HepG2 (cell line): Measurements from ENCODE around the gene FAM217B. TPM values are rescaled to one million over a fixed set of nuclear protein-coding genes. Genes with fewer than 3 reads are reported as not detected.

Source experiments
- ATAC-seq: fragments of 200-7000 bp; cut with Tn5 transposase; 3 replicates; pipeline ENCODE4 v1.9.1; 2020; ENCODE audit warnings: mild to moderate bottlenecking, moderate library complexity
- BruUV-seq: library from RNA; stranded (reverse); fragments of 400-500 nt; replicated peaks from 2 replicates; lab custom pipeline; 2021; lab: Mats Ljungman, UMichigan
- CTCF ChIA-PET: fragments of 300-600 bp; formaldehyde crosslinking; extraction: SDS; loops from one replicate; lab custom pipeline; 2021; ENCODE audit warnings: low total read pairs, inconsistent platforms, low intra/inter-chr PET ratio; lab: Yijun Ruan, JAX
- POLR2A ChIA-PET: fragments of 350-600 bp; sonication (Branson Sonifier 250); formaldehyde crosslinking; loops from one replicate; lab custom pipeline; 2020; ENCODE audit warnings: antibody characterized with exemption, inconsistent platforms; lab: Yijun Ruan, JAX
- DNase-seq: peaks from one replicate; pipeline ENCODE4 v3.0.0-alpha.2; 2015; ENCODE audit warnings: low spot score
- FAIRE-seq: peaks from 3 replicates; lab custom pipeline; 2011; peaks lifted over from hg19 to GRCh38; lab: Jason Lieb, UNC
- H2AFZ ChIP-seq: one replicate; pipeline ENCODE4 v1.6.1; 2011; ENCODE audit warnings: low read length, inconsistent platforms
- H3K27ac ChIP-seq: fragments of 300-600 bp; 3 replicates; pipeline ENCODE4 v1.8.0; 2011; ENCODE audit warnings: mixed run types, mild to moderate bottlenecking, mixed read lengths, low read length, inconsistent platforms; ENCODE audit not compliant: insufficient read depth; ENCODE audit errors: extremely low read length
- H3K27me3 ChIP-seq, 2 experiments: fragments of 200-600 bp in 1 of 2; 2 replicates in 1 of 2; 3 replicates in 1 of 2; pipeline versions ENCODE4 v1.6.0 to v1.8.0; 2011; ENCODE audit warnings: low read length in 2 of 2, mild to moderate bottlenecking in 2 of 2, moderate library complexity in 2 of 2, inconsistent platforms in 1 of 2; ENCODE audit not compliant: insufficient read depth in 2 of 2, control insufficient read depth in 1 of 2
- H3K36me3 ChIP-seq, 2 experiments: fragments of 200-600 bp in 1 of 2; replicated peaks in 1 of 2; 2 replicates in 1 of 2; 3 replicates in 1 of 2; pipeline versions ENCODE4 v1.5.1 to v1.8.0; 2011; ENCODE audit warnings: low read length in 2 of 2, inconsistent platforms in 1 of 2; ENCODE audit not compliant: insufficient read depth in 2 of 2, control insufficient read depth in 1 of 2
- H3K4me1 ChIP-seq: 2 replicates; pipeline ENCODE4 v1.5.1; 2012; ENCODE audit warnings: low read length, inconsistent platforms; ENCODE audit not compliant: insufficient read depth
- H3K4me2 ChIP-seq: 2 replicates; pipeline ENCODE4 v1.6.0; 2011; ENCODE audit warnings: low read depth, low read length, inconsistent platforms
- H3K4me3 ChIP-seq, 3 experiments: fragments of 200-600 bp in 1 of 3; sonication (generic), shearing (Covaris generic) in 1 of 3; replicated peaks in 1 of 3; 2 replicates each; pipeline ENCODE4 v1.5.1; 2011 to 2016; ENCODE audit warnings: low read length in 3 of 3, inconsistent platforms in 2 of 3, low read depth in 2 of 3, mild to moderate bottlenecking in 2 of 3, control low read depth in 1 of 3, mixed read lengths in 1 of 3; ENCODE audit not compliant: insufficient read depth in 1 of 3
- H3K79me2 ChIP-seq: one replicate; pipeline ENCODE4 v1.6.1; 2011; ENCODE audit warnings: low read length, inconsistent platforms; ENCODE audit not compliant: insufficient read depth
- H3K9ac ChIP-seq: 2 replicates; pipeline ENCODE4 v1.6.0; 2011; ENCODE audit warnings: mild to moderate bottlenecking, low read depth, low read length, inconsistent platforms; ENCODE audit not compliant: insufficient read depth
- H3K9me3 ChIP-seq: 2 replicates; pipeline ENCODE4 v1.5.1; 2012; ENCODE audit warnings: mild to moderate bottlenecking, low read length
- H4K20me1 ChIP-seq: 2 replicates; pipeline ENCODE4 v1.6.0; 2011; ENCODE audit warnings: inconsistent platforms, mild to moderate bottlenecking, low read length, moderate library complexity; ENCODE audit not compliant: insufficient read depth
- PRMT3 ChIP-seq: sonication (generic); formaldehyde crosslinking; IDR thresholded peaks from 2 replicates; pipeline ENCODE4 v1.8.1; 2022; ENCODE audit warnings: low read depth, mild to moderate bottlenecking, moderate library complexity, missing genetic modification reagents, borderline replicate concordance
- RBFOX2 ChIP-seq: fragments of 200-400 bp; formaldehyde crosslinking; IDR thresholded peaks from 2 replicates; pipeline ENCODE4 v1.6.1; 2017; ENCODE audit warnings: low read depth, mild to moderate bottlenecking, low read length
- SMARCC2 ChIP-seq: fragments of 450-650 bp; IDR thresholded peaks from 2 replicates; pipeline ENCODE4 v1.6.1; 2017; ENCODE audit warnings: antibody characterized with exemption, mild to moderate bottlenecking
- TP53 ChIP-seq: sonication (generic); formaldehyde crosslinking; conservative IDR thresholded peaks from 2 replicates; pipeline ENCODE4 v1.4.0; 2020; ENCODE audit warnings: missing genetic modification reagents
- ZFX ChIP-seq: sonication (generic); formaldehyde crosslinking; IDR thresholded peaks from 2 replicates; pipeline ENCODE4 v1.4.0; 2020; ENCODE audit warnings: mild to moderate bottlenecking, low read depth, missing genetic modification reagents, moderate library complexity
- ZNF337 ChIP-seq: sonication (generic); formaldehyde crosslinking; IDR thresholded peaks from 2 replicates; pipeline ENCODE4 v1.5.1; 2020; ENCODE audit warnings: missing genetic modification reagents, low read depth, mild to moderate bottlenecking, borderline replicate concordance
- ZNF550 ChIP-seq: sonication (generic); formaldehyde crosslinking; IDR thresholded peaks from 2 replicates; pipeline ENCODE4 v1.4.0; 2020; ENCODE audit warnings: mild to moderate bottlenecking, missing genetic modification reagents, borderline replicate concordance
- ZNF607 ChIP-seq: sonication (generic); formaldehyde crosslinking; IDR thresholded peaks from 2 replicates; pipeline ENCODE4 v1.5.1; 2020; ENCODE audit warnings: missing genetic modification reagents, mild to moderate bottlenecking, borderline replicate concordance
- WGBS: methylation state at CpG from one replicate; pipeline ENCODE4 v1.1.6; 2017; ENCODE audit warnings: low lambda C conversion rate; 5-methylcytosine and 5-hydroxymethylcytosine counted together
- in situ Hi-C: cut with HindIII; loops from 2 replicates; pipeline ENCODE4 v1.10.0; 2017; ENCODE audit warnings: low pct_unique_long_range_greater_than_20kb; ENCODE audit not compliant: extremely low pct_ligation_motif_present
- intact Hi-C: fragments of 100-400 bp; cut with micrococcal nuclease; formaldehyde crosslinking; loops from one replicate; pipeline ENCODE4 v1.10.0; 2022; ENCODE audit not compliant: unreplicated experiment
- polyA plus RNA-seq, 8 experiments: library from polyadenylated mRNA; depleted of rRNA in 3 of 8; stranded (reverse) in 7 of 8; unstranded in 1 of 8; fragments of >200 nt; fragmentation: Illumina TruSeq in 4 of 8; extraction: Trizol in 4 of 8; gene quantifications; 2 replicates each; pipeline versions ENCODE4 v1.2.1 to v1.2.3, GENCODE V29; 2011 to 2016; ENCODE audit warnings: low read depth in 4 of 8, missing spikeins in 1 of 8, mixed read lengths in 1 of 8; ENCODE audit not compliant: insufficient read depth in 1 of 8
- total RNA-seq, 5 experiments: library from RNA; depleted of rRNA; stranded (reverse); fragments of >200 nt; fragmentation: Illumina TruSeq; extraction: Trizol; gene quantifications; 2 replicates each; pipeline ENCODE4 v1.2.3, GENCODE V29; 2016; ENCODE audit warnings: low read depth in 1 of 5
- TF ChIP-seq, protein P1 (sequence below): sonication (generic); formaldehyde crosslinking; IDR thresholded peaks from 2 replicates; pipeline ENCODE4 v1.5.1; 2020; ENCODE audit warnings: mild to moderate bottlenecking, missing genetic modification reagents
- TF ChIP-seq, protein P2 (sequence below): sonication (generic); formaldehyde crosslinking; IDR thresholded peaks from 2 replicates; pipeline ENCODE4 v1.8.1; 2023; ENCODE audit warnings: mild to moderate bottlenecking, inconsistent platforms, moderate library complexity, missing genetic modification reagents, borderline replicate concordance
- TF ChIP-seq, protein P3 (sequence below): IDR thresholded peaks from 2 replicates; pipeline ENCODE4 v1.6.1; 2016; ENCODE audit warnings: missing genetic modification reagents, missing compliant biosample characterization

The FAM217B gene
- total and polyA plus RNA-seq, 2 of the 13 experiments (the other 11 are each of a cell fraction or from before 2014, with no cell fraction given) = 11.1 to 14.3 TPM

DNA sequence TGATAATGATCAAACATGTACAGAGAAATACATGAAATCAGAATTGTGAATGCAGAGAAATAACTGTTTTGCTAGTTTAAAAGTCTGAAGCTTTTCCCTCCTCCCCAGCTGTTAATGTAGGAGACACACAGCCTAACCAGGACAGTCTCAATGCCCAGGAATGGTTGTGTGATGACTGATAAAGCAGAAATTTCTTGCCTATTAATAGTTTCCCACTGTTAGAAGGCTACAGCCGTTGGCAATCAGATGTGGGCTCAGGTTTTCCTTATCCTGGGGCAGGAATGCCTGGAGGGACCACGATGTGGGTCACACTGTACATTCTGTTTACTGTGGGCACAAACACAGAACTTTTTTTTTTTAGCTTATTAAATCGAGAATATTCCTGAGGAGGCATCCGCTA, 2.0 kb upstream of the FAM217B start:
- POLR2A ChIA-PET = no interaction called here
- BruUV-seq = TSS peak; percentile 54
- CTCF ChIA-PET = no interaction called here
- Histone ChIP-seq H3K27me3 (no peaks in the 10 kb centered on the region; a peak in 1 of 5 replicates), H3K79me2 (peaks cover 11% of the 10 kb centered on the region), H3K36me3 (no peaks in the 10 kb centered on the region; a peak in 2 of 5 replicates), H3K4me3 (no peak overlapping the region), H3K9me3 (no peaks in the 10 kb centered on the region), H3K4me2 (peak overlapping the region; percentile 84; the same call in 1 of the 2 replicates), H3K27ac (no peak overlapping the region), H3K4me1 (peaks cover 29% of the 10 kb centered on the region), H3K9ac (no peak overlapping the region), H4K20me1 (no peaks in the 10 kb centered on the region), H2AFZ (no peak overlapping the region)
- intact Hi-C loops (no loop called here), in situ Hi-C loops (no loop called here)
- no peak for DNase-seq
- no peak for ATAC-seq
- TF ChIP-seq RBFOX2 (0 out of 2 replicates have a peak, but pooled peaks have one; percentile 3), ZFX (CRISPR knock-in tag) (no peak)
- 62% methylated on average over 4 of the region's 4 CpGs for WGBS
- FAIRE-seq = no peak

DNA sequence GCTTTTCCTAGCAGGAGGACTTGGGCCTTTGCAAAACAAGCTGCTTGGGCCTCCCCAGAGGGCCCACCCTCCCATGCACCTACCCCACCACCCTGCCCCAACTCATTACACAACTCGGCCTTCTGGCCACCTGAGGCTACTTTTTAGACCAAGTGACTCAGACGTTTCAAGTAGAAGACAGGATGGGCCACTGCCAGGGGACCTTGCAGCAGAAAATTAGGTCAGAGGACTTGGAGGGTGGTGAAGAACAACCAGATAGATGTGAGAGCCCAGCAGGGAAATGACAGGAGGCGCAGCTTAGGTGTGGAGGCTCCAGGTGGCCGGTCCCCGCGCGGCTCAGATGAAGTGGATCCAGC, 1.5 kb upstream of the FAM217B start:
- ChIA-PET POLR2A (no interaction called here), CTCF (no interaction called here)
- intact Hi-C loops (no loop called here), in situ Hi-C loops (no loop called here)
- no peaks in the 10 kb centered on the region for H4K20me1 ChIP-seq
- peak overlapping the region; percentile 84; the same call in 1 of the 2 replicates for H3K4me2 ChIP-seq
- H3K4me3 ChIP-seq = peak overlapping the region in 1 of 3 experiments; percentile 91; a peak in 1 of 6 replicates
- FAIRE-seq = no peak
- 87% methylated on average over 7 of the region's 7 CpGs for WGBS
- H3K4me1 ChIP-seq = peaks cover 29% of the 10 kb centered on the region
- no peaks in the 10 kb centered on the region for H3K9me3 ChIP-seq
- H3K27ac ChIP-seq = no peak overlapping the region
- H3K36me3 ChIP-seq = peaks cover 0 to 1% of the 10 kb centered on the region in 2 experiments; a peak in 3 of 5 replicates
- BruUV-seq = no TSS peak
- no peaks in the 10 kb centered on the region; a peak in 1 of 5 replicates for H3K27me3 ChIP-seq
- no peak overlapping the region for H3K9ac ChIP-seq
- H3K79me2 ChIP-seq = peaks cover 11% of the 10 kb centered on the region
- H2AFZ ChIP-seq = no peak overlapping the region
- no peak for ATAC-seq
- DNase-seq = no peak
- TF ChIP-seq ZNF337 (CRISPR knock-in tag) (no peak), ZNF550 (CRISPR knock-in tag) (no peak), PRMT3 (no peak), TP53 (CRISPR knock-in tag) (no peak), SMARCC2 (no peak), ZNF607 (no peak)
- TF ChIP-seq, protein P1, sequence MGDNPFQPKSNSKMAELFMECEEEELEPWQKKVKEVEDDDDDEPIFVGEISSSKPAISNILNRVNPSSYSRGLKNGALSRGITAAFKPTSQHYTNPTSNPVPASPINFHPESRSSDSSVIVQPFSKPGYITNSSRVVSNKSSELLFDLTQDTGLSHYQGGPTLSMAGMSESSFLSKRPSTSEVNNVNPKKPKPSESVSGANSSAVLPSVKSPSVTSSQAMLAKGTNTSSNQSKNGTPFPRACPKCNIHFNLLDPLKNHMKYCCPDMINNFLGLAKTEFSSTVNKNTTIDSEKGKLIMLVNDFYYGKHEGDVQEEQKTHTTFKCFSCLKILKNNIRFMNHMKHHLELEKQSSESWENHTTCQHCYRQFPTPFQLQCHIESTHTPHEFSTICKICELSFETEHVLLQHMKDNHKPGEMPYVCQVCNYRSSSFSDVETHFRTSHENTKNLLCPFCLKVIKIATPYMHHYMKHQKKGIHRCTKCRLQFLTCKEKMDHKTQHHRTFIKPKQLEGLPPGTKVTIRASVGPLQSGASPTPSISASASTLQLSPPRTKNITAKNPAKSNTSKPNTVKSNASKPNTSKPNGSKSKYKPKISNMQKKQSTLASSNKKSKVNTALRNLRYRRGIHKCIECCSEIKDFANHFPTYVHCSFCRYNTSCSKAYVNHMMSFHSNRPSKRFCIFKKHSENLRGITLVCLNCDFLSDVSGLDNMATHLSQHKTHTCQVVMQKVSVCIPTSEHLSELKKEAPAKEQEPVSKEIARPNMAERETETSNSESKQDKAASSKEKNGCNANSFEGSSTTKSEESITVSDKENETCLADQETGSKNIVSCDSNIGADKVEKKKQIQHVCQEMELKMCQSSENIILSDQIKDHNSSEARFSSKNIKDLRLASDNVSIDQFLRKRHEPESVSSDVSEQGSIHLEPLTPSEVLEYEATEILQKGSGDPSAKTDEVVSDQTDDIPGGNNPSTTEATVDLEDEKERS = no peak
- TF ChIP-seq, protein P2, sequence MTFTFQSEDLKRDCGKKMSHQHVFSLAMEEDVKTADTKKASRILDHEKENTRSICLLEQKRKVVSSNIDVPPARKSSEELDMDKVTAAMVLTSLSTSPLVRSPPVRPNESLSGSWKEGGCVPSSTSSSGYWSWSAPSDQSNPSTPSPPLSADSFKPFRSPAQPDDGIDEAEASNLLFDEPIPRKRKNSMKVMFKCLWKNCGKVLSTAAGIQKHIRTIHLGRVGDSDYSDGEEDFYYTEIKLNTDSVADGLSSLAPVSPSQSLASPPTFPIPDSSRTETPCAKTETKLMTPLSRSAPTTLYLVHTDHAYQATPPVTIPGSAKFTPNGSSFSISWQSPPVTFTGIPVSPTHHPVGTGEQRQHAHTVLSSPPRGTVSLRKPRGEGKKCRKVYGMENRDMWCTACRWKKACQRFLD (CRISPR knock-in tag) = no peak
- TF ChIP-seq, protein P3, sequence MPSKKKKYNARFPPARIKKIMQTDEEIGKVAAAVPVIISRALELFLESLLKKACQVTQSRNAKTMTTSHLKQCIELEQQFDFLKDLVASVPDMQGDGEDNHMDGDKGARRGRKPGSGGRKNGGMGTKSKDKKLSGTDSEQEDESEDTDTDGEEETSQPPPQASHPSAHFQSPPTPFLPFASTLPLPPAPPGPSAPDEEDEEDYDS (CRISPR knock-in tag) = no peak
